ENCODE data around the gene SLC25A17.

GRCh38 chr22:40732999-40733292, 86.2 kb downstream of the SLC25A17 start:
- TF ChIP-seq POLR2A (IDR thresholded peaks at IDR 0.05) (no peak), CTCF (IDR thresholded peaks at IDR 0.05 in 8 of 11, conservative IDR thresholded peaks at IDR 0.05 in 3 of 11) (no peak)
